Endothelial cell of umbilical vein (primary cell): ENCODE measurements around the gene AFG3L2. TPM values are rescaled to one million over a fixed set of nuclear protein-coding genes. Genes with fewer than 3 reads are reported as not detected.

Source experiments
- BruUV-seq: library from RNA; stranded (reverse); fragments of 400-500 nt; replicated peaks from 2 replicates; lab custom pipeline; 2021; lab: Mats Ljungman, UMichigan
- CTCF ChIA-PET: fragments of 300-600, 350-600 bp; sonication (Branson Sonifier 250); formaldehyde crosslinking; loops from one replicate; lab custom pipeline; 2021; ENCODE audit warnings: antibody characterized with exemption, inconsistent platforms; lab: Charles Lee
- POLR2A ChIA-PET: fragments of 300-600, 350-600 bp; sonication (Branson Sonifier 250); formaldehyde crosslinking; loops from one replicate; lab custom pipeline; 2021; ENCODE audit warnings: antibody characterized with exemption, inconsistent platforms; lab: Charles Lee
- DNase-seq: peaks from one replicate; pipeline ENCODE4 v3.0.0-alpha.2; 2011; ENCODE audit warnings: low read depth, low spot score
- FAIRE-seq: peaks from 2 replicates; lab custom pipeline; 2011; peaks lifted over from hg19 to GRCh38; lab: Jason Lieb, UNC
- H2AFZ ChIP-seq: 2 replicates; pipeline ENCODE4 v1.6.0; 2012; ENCODE audit warnings: low read depth, low read length, control low read depth, inconsistent platforms
- H3K27ac ChIP-seq: 2 replicates; pipeline ENCODE4 v1.5.1; 2011; ENCODE audit warnings: low read depth, mild to moderate bottlenecking, control low read depth, low read length, moderate library complexity; ENCODE audit not compliant: insufficient read depth
- H3K27me3 ChIP-seq, 2 experiments: 2 replicates each; pipeline versions ENCODE4 v1.6.0 to v1.6.1; 2011; ENCODE audit warnings: low read length in 2 of 2, mixed read lengths in 1 of 2; ENCODE audit not compliant: control insufficient read depth in 2 of 2, insufficient read depth in 2 of 2
- H3K36me3 ChIP-seq, 2 experiments: 2 replicates in 1 of 2; 3 replicates in 1 of 2; pipeline ENCODE4 v1.5.1; 2011; ENCODE audit warnings: low read length in 2 of 2, mild to moderate bottlenecking in 1 of 2, moderate library complexity in 1 of 2; ENCODE audit not compliant: control insufficient read depth in 2 of 2, insufficient read depth in 2 of 2; ENCODE audit errors: extremely low read depth in 1 of 2
- H3K4me1 ChIP-seq: 3 replicates; pipeline ENCODE4 v1.5.1; 2011; ENCODE audit warnings: mild to moderate bottlenecking, low read length; ENCODE audit not compliant: control insufficient read depth, insufficient read depth; ENCODE audit errors: extremely low read depth
- H3K4me2 ChIP-seq: 2 replicates; pipeline ENCODE4 v1.6.1; 2011; ENCODE audit warnings: low read length, control low read depth, mixed read lengths; ENCODE audit not compliant: insufficient read depth
- H3K4me3 ChIP-seq, 3 experiments: fragments of 200-600 bp in 1 of 3; sonication (generic), shearing (Covaris generic) in 1 of 3; replicated peaks in 1 of 3; 2 replicates each; pipeline ENCODE4 v1.5.1; 2011 to 2016; ENCODE audit warnings: control low read depth in 3 of 3, low read length in 3 of 3, mild to moderate bottlenecking in 2 of 3, inconsistent platforms in 1 of 3, low read depth in 1 of 3, moderate library complexity in 1 of 3; ENCODE audit not compliant: insufficient read depth in 1 of 3
- H3K79me2 ChIP-seq: 2 replicates; pipeline ENCODE4 v1.6.0; 2012; ENCODE audit warnings: low read length, inconsistent platforms; ENCODE audit not compliant: control insufficient read depth, insufficient read depth
- H3K9ac ChIP-seq: replicated peaks from 2 replicates; pipeline ENCODE3; 2011; ENCODE audit warnings: low read length, control low read depth; ENCODE audit not compliant: insufficient read depth; ENCODE audit errors: extremely low read depth
- H3K9me1 ChIP-seq: replicated peaks from 3 replicates; pipeline ENCODE4 v1.6.0; 2011; ENCODE audit warnings: mild to moderate bottlenecking, low read length; ENCODE audit not compliant: control insufficient read depth, insufficient read depth; ENCODE audit errors: extremely low read depth
- H3K9me3 ChIP-seq: replicated peaks from 2 replicates; pipeline ENCODE4 v1.5.1; 2012; ENCODE audit warnings: low read length, inconsistent platforms; ENCODE audit not compliant: control insufficient read depth, insufficient read depth
- H4K20me1 ChIP-seq: replicated peaks from 2 replicates; pipeline ENCODE3; 2011; ENCODE audit warnings: mild to moderate bottlenecking, low read length; ENCODE audit not compliant: control insufficient read depth, insufficient read depth; ENCODE audit errors: extremely low read depth
- CTCF ChIP-seq, 2 donors: IDR thresholded peaks; 1 replicate in 1 of 2; 2 replicates in 1 of 2; pipeline ENCODE4 v1.5.1; 2011; ENCODE audit warnings: low read length in 2 of 2, mild to moderate bottlenecking in 2 of 2, moderate library complexity in 2 of 2, control low read depth in 1 of 2, inconsistent platforms in 1 of 2, low read depth in 1 of 2; ENCODE audit not compliant: insufficient read depth in 1 of 2; ENCODE audit errors: extremely low read depth in 1 of 2
- EZH2 ChIP-seq: IDR thresholded peaks from 2 replicates; pipeline ENCODE4 v1.6.1; 2012; ENCODE audit warnings: borderline replicate concordance, low read depth, mild to moderate bottlenecking, moderate library complexity, low read length, inconsistent platforms; ENCODE audit not compliant: severe bottlenecking
- FOS ChIP-seq: IDR thresholded peaks from 2 replicates; pipeline ENCODE4 v1.6.1; 2011; ENCODE audit warnings: mild to moderate bottlenecking, low read length, moderate library complexity, borderline replicate concordance; ENCODE audit not compliant: insufficient read depth
- GATA2 ChIP-seq: IDR thresholded peaks from 2 replicates; pipeline ENCODE4 v1.7.0; 2011; ENCODE audit warnings: low read depth, mild to moderate bottlenecking, moderate library complexity, mixed read lengths, low read length; ENCODE audit not compliant: insufficient read length, insufficient read depth
- MAX ChIP-seq: IDR thresholded peaks from 2 replicates; pipeline ENCODE4 v1.6.1; 2011; ENCODE audit not compliant: insufficient read depth, insufficient read length
- MYC ChIP-seq: IDR thresholded peaks from one replicate; pipeline ENCODE4 v1.6.1; 2011; ENCODE audit warnings: mild to moderate bottlenecking, low read depth, low read length
- POLR2A ChIP-seq: IDR thresholded peaks from 2 replicates; pipeline ENCODE4 v1.6.1; 2012; ENCODE audit warnings: low read depth, mild to moderate bottlenecking, control low read depth, low read length
- POLR2AphosphoS5 ChIP-seq: IDR thresholded peaks from 2 replicates; pipeline ENCODE4 v1.6.1; 2012; ENCODE audit warnings: low read depth, mild to moderate bottlenecking, control low read depth, low read length, moderate library complexity; ENCODE audit not compliant: insufficient read depth
- dilution Hi-C: fragments of 300-500 bp; cut with MboI; formaldehyde crosslinking; loops from one replicate; pipeline ENCODE4 v1.15.0; 2019; ENCODE audit warnings: low sequenced_read_pairs; ENCODE audit not compliant: extremely low pct_ligation_motif_present
- intact Hi-C: fragments of 100-400 bp; cut with micrococcal nuclease; formaldehyde crosslinking; loops from one replicate; pipeline ENCODE4 v1.10.0; 2022
- polyA plus RNA-seq, 4 experiments: library from polyadenylated mRNA; depleted of rRNA in 3 of 4; stranded (reverse) in 3 of 4; unstranded in 1 of 4; fragments of >200 nt; gene quantifications; 2 replicates each; pipeline versions ENCODE4 v1.2.1 to v1.2.3, GENCODE V29; 2011 to 2012; ENCODE audit warnings: missing spikeins in 1 of 4
- total RNA-seq: library from RNA; stranded (reverse); gene quantifications from 2 replicates; pipeline ENCODE4 v1.2.3, GENCODE V29; 2021

Gene AFG3L2
- total and polyA plus RNA-seq, 2 donors (not counting 3 experiments of a cell fraction or from before 2014, with no cell fraction given) = 19.3 to 42.4 TPM

GRCh38 chr18:12305211-12305610 is 71.8 kb downstream of the AFG3L2 start:
- ChIA-PET CTCF (interaction anchor here (1.6 to 1.7 kb wide), 2 partner anchors 22 to 33 kb away, joined by 3 to 8 read pairs; no protein-coding TSS in a partner anchor), POLR2A (no interaction called here)
- no peak for FAIRE-seq
- TF ChIP-seq MYC (no peak), GATA2 (no peak), FOS (no peak), EZH2 (no peak), POLR2A (no peak), POLR2AphosphoS5 (no peak), CTCF (IDR thresholded peaks at IDR 0.05; ENCODE audit: extremely low read depth in 1 of 2, insufficient read depth in 1 of 2, low read depth in 1 of 2, low read length in 2 of 2) (no peak), MAX (no peak)
- Histone ChIP-seq H3K9me3 (no peaks in the 10 kb centered on the region), H3K9ac (no peak overlapping the region), H3K9me1 (no peaks in the 10 kb centered on the region), H2AFZ (no peak overlapping the region), H4K20me1 (no peaks in the 10 kb centered on the region), H3K4me1 (peaks cover 14% of the 10 kb centered on the region), H3K4me3 (no peak overlapping the region), H3K36me3 (no peaks in the 10 kb centered on the region), H3K27me3 (no peaks in the 10 kb centered on the region), H3K4me2 (no peak overlapping the region), H3K79me2 (peaks cover 36% of the 10 kb centered on the region), H3K27ac (no peak overlapping the region)
- DNase-seq = no peak
- BruUV-seq = no TSS peak
- dilution Hi-C loops = no loop called here
- intact Hi-C loops = no loop called here
